Fibroblast of mammary gland (primary cell): ENCODE measurements around the gene MACF1.
A peak's percentile ranks its signal among the peaks of the same experiment; 100 is the strongest.

Experiments
- DNase-seq: peaks from one replicate; pipeline ENCODE4 v3.0.0-alpha.2; 2010; ENCODE audit warnings: low read depth
- H3K4me3 ChIP-seq: 2 replicates; pipeline ENCODE4 v1.5.1; 2011; ENCODE audit warnings: low read depth, mild to moderate bottlenecking, low read length, moderate library complexity; ENCODE audit not compliant: control insufficient read depth
- CTCF ChIP-seq: conservative IDR thresholded peaks from 2 replicates; pipeline ENCODE4 v1.5.1; 2011; ENCODE audit warnings: low read depth, low read length, inconsistent platforms; ENCODE audit not compliant: control insufficient read depth, insufficient read depth

The MACF1 gene

DNA sequence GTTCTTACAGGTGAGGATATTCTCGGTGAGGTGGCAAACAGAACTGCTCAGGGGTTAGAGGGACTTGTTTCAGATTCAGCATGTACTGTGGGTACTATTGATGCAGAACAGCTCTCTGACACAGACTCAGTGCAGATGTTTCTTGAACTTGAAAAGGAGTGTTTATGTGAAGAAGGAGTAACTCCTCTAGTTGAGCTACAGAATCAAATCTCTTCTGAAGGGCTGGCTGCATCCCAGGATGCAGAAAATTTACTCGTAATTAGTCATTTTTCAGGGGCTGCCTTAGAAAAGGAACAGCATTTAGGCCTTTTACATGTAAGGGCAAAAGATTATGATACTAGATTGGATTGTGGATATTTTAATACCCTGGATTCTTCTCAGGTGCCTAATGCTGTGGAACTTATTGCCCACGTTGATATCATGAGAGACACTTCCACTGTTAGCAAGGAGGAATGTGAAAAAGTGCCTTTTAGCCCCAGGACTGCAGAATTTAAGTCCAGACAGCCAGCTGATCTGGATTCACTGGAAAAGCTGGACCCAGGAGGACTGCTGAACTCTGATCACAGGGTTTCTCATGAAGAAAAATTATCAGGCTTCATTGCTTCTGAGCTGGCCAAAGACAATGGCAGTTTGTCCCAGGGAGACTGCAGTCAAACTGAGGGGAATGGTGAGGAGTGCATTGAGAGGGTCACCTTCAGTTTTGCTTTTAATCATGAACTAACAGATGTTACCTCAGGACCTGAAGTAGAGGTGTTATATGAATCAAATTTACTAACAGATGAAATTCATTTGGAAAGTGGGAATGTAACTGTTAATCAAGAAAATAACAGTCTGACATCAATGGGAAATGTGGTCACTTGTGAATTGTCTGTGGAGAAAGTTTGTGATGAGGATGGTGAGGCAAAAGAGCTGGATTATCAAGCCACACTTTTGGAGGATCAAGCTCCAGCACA, 207.3 kb downstream of the MACF1 start:
- DNase-seq = no peak
- peak overlapping the region; percentile 64 for H3K4me3 ChIP-seq

GRCh38 chr1:39412892-39413291, 208.4 kb downstream of the MACF1 start:
- no peak for TF ChIP-seq CTCF
- DNase-seq = no peak
- H3K4me3 ChIP-seq = no peak overlapping the region

More for the DNA sequence above, 207.3 kb downstream of the MACF1 start:
- no peak for TF ChIP-seq CTCF

- H3K4me3 ChIP-seq = peak overlapping the region; percentile 15
- no peak for TF ChIP-seq CTCF
Measured at GRCh38 chr1:39413902-39414528, 209.5 kb downstream of the MACF1 start.

DNA sequence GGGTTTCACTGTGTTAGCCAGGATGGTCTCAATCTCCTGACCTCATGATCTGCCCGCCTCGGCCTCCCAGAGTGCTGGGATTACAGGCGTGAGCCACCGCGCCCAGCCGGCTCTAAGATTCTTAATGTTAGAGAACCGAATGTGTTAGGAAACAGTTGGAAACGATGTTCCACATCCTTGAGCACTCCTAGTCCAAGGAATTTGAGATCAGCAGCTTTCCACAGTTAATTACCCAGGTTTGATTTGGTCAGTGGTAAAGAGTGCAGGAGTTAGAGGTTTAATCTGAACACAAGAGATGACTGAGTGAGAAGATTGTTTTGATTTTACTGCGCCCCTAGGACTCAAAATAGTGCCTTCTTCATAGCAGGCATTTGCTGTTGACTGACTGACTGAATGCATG, 211.1 kb downstream of the MACF1 start:
- TF ChIP-seq CTCF = no peak
- DNase-seq = no peak
- H3K4me3 ChIP-seq = no peak overlapping the region

More at GRCh38 chr1:39413902-39414528, 209.5 kb downstream of the MACF1 start:
- DNase-seq = no peak

- no peak for TF ChIP-seq CTCF
- no peak for DNase-seq
- no peak overlapping the region for H3K4me3 ChIP-seq
Measured at GRCh38 chr1:39416609-39417008, 212.1 kb downstream of the MACF1 start.

- no peak overlapping the region for H3K4me3 ChIP-seq
- DNase-seq = no peak
- TF ChIP-seq CTCF = no peak
Measured at GRCh38 chr1:39418236-39418635, 213.7 kb downstream of the MACF1 start.
